Choroid plexus epithelial cell (primary cell): ENCODE results near the gene LSR.
"Not testable (repeated sequence)": the region's sequence is repeated elsewhere in the genome, so short reads cannot be mapped to it uniquely, and the experiment has no call there.

Experiments used
- DNase-seq: peaks from one replicate; pipeline ENCODE4 v3.0.0-alpha.2; 2010; ENCODE audit warnings: low read depth
- H3K4me3 ChIP-seq: 2 replicates; pipeline ENCODE4 v1.5.1; 2011; ENCODE audit warnings: low read depth, mild to moderate bottlenecking, control low read depth, low read length, moderate library complexity
- TF ChIP-seq, protein P1 (sequence below): conservative IDR thresholded peaks from 2 replicates; pipeline ENCODE4 v1.5.1; 2011; ENCODE audit warnings: low read depth, mild to moderate bottlenecking, control low read depth, inconsistent platforms, low read length, moderate library complexity

LSR gene

GRCh38 chr19:35220315-35220921 lies 28.4 kb upstream of the LSR start:
- no peak for DNase-seq
- H3K4me3 ChIP-seq = no peak overlapping the region
- TF ChIP-seq, protein P1, sequence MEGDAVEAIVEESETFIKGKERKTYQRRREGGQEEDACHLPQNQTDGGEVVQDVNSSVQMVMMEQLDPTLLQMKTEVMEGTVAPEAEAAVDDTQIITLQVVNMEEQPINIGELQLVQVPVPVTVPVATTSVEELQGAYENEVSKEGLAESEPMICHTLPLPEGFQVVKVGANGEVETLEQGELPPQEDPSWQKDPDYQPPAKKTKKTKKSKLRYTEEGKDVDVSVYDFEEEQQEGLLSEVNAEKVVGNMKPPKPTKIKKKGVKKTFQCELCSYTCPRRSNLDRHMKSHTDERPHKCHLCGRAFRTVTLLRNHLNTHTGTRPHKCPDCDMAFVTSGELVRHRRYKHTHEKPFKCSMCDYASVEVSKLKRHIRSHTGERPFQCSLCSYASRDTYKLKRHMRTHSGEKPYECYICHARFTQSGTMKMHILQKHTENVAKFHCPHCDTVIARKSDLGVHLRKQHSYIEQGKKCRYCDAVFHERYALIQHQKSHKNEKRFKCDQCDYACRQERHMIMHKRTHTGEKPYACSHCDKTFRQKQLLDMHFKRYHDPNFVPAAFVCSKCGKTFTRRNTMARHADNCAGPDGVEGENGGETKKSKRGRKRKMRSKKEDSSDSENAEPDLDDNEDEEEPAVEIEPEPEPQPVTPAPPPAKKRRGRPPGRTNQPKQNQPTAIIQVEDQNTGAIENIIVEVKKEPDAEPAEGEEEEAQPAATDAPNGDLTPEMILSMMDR = no peak

DNA sequence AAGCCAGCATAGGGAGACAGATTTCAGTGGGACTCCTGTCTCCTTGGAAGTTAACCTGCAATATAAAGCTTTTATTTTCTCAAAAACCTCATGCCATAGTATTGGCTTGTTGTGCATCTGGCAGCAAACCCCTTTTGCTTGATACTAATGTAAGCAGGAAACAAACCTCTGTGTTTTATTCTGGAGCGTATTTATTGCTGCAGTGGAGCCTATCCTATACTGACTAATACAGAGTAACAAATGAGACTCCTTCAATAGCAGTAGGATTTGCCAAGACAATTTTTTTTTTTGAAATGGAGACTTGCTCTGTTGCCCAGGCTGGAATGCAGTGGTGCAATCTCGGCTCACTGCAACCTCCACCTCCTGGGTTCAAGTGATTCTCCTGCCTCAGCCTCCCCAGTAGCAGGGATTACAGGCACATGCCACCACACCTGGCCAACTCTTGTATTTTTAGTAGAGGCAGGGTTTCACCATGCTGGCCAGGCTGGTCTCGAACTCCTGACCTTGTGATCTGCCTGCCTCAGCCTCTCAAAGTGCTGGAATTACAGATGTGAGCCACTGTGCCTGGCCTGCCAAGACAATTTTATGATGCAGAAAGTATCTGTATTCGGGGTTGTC lies 27.7 kb upstream of the LSR start:
- not testable (repeated sequence) for H3K4me3 ChIP-seq, DNase-seq

DNA sequence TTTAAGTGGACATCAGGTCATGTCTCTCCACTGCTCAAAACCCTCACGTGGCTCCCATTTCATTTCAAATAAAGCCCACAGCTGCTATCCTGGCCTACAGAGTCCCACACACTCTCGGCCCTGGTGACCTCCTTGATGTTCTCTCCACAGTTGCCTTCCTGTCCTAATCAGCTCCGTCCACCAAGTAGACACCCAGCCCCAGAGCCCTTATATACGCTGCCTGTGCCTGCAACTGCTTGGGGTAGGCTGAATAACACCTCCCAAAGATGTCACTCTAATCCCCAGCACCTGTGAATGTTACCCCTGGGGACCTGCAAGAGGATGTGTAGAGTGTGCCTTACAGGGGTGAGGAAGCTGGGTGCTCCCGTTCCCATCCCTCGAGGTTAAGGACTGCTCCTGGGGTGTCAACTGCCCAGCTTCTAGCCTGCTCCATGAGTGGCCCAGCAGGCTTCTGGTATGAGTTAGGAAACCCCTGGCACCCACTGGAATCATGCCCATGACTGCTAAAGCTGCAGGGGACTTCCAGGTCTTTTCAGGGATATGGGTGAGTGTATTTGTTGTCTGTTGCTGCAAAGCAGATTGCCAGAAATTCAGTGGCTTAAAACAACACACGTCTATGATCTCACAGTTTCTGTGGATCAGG lies 26.3 kb upstream of the LSR start:
- TF ChIP-seq, protein P1 = no peak
- no peak overlapping the region for H3K4me3 ChIP-seq
- DNase-seq = no peak

DNA sequence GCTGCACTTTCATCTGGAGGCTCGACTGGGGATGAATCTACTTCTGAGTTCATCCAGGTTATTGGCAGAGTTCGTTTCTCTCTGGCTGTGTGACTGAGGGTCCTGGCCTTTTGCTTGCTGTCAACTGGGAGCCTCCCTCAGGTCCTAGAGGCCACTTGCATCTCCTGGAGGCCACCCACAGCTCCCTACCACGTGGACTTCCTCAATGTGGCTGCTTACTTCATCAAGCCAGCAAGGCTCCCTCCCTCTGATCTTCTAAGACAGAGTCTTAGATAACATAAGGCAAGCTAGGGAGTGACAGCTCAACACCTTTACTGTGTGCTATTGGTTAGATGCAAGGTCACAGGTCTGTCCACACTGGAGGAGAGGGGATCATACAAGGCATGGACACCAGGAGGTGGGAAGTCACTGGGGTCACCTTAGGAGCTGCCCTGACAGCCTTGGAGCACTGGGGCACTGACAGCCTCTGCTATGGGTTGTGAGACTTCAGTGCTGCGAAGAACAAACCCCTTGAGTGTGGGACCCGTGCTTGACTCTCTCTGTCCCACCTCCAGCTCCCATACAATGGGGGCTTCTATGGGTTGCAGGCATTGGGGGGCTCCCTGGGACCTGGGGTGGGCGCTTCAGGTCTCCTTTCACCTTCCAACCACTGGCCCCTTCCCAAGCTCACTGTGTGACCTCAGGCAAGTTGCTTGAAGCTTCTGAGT lies 25.6 kb upstream of the LSR start:
- TF ChIP-seq, protein P1 = no peak
- no peak overlapping the region for H3K4me3 ChIP-seq
- no peak for DNase-seq

- peak; percentile 10 for DNase-seq
- H3K4me3 ChIP-seq = no peak overlapping the region
- TF ChIP-seq, protein P1 = no peak
Observed at GRCh38 chr19:35223862-35224505, 24.8 kb upstream of the LSR start.

- H3K4me3 ChIP-seq = no peak overlapping the region
- TF ChIP-seq, protein P1 = peak; percentile 2
- DNase-seq = no peak
Observed at GRCh38 chr19:35224681-35225571, 23.9 kb upstream of the LSR start.
